Activated B cell treated with CpG ODN at 0.5 μM for 24 hours (primary cell): ENCODE data around the gene NOS1AP. TPM values are rescaled to one million over a fixed set of nuclear protein-coding genes. Genes with fewer than 3 reads are reported as not detected.

Source experiments
- ATAC-seq: fragments of 200-7000 bp; cut with Tn5 transposase; one replicate; pipeline ENCODE4 v1.10.0; 2021; ENCODE audit warnings: low read depth, mild to moderate bottlenecking, moderate library complexity
- CTCF ChIA-PET: fragments of 350-600 bp; sonication (Branson Sonifier 250); formaldehyde crosslinking; loops from one replicate; lab custom pipeline; 2021; ENCODE audit warnings: antibody characterized with exemption; lab: Charles Lee
- POLR2A ChIA-PET: fragments of 350-600 bp; sonication (Branson Sonifier 250); formaldehyde crosslinking; loops from one replicate; lab custom pipeline; 2021; ENCODE audit warnings: antibody characterized with exemption; lab: Charles Lee
- DNase-seq: peaks from one replicate; pipeline ENCODE4 v3.0.0; 2022
- H3K27ac Mint-ChIP-seq: one replicate; pipeline ENCODE4 v1.8.0; 2020; ENCODE audit warnings: mixed read lengths
- H3K27me3 Mint-ChIP-seq: one replicate; pipeline ENCODE4 v1.8.0; 2021; ENCODE audit warnings: mixed read lengths
- H3K36me3 Mint-ChIP-seq: one replicate; pipeline ENCODE4 v1.8.0; 2021; ENCODE audit warnings: low read depth, mixed read lengths
- H3K4me1 Mint-ChIP-seq: one replicate; pipeline ENCODE4 v1.8.0; 2021; ENCODE audit warnings: mixed read lengths
- H3K4me3 Mint-ChIP-seq: one replicate; pipeline ENCODE4 v1.8.0; 2020; ENCODE audit warnings: mild to moderate bottlenecking, mixed read lengths
- H3K9me3 Mint-ChIP-seq: one replicate; pipeline ENCODE4 v1.8.0; 2020; ENCODE audit warnings: mixed read lengths
- intact Hi-C: fragments of 100-400 bp; cut with micrococcal nuclease; formaldehyde crosslinking; loops from one replicate; pipeline ENCODE4 v1.15.1; 2024
- total RNA-seq: library from RNA; stranded (reverse); gene quantifications from 2 replicates; pipeline ENCODE4 v1.2.3, GENCODE V29; 2022
- TF ChIP-seq, protein P1 (sequence below): fragments of 200-600 bp; IDR thresholded peaks from one replicate; pipeline ENCODE4 v1.8.0; 2022; ENCODE audit warnings: antibody characterized with exemption, mild to moderate bottlenecking

The NOS1AP gene
- total RNA-seq, 1 donor from 2014 or later, result not detected

DNA sequence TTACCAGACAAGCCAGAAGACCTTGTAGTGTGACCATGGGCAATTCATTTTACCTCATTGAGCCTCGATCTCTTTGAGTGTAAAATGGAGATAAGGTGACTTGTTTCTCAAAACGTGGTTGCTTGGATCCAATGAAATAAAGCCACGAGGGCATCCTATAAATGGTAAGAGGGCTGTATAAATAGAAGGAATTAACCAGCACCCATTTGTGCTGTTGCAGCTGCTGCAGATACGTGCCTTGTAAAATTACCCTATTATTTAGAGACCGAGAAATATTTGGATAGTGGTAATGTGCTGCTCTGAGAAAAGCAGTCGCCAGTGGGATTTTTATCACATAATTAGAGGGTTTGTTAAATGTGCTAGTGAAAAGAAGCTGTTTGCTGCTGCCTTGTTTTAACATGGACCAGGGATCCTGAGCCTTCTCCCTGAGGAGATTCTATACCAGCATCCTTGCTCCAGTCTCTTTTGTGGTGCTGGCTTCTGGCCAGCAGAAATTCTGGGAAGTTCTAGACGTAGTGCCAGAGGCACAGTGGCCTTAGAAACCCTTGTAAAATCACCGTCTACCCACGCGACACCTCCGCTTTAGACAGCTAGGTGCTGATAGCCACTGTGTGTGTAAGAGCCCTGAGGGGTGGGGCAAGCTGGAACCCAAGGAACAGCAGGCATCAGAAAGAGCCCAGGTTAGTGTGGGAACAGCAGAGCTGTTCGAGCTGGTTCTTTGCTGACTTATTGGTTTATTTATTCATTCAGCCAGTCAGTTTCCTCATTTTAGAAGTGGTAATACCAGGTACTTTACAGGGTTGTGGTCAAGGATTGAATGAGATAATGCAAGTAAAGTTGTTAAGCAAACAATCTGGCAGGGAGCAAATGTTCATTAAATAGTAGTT lies 137.5 kb downstream of the NOS1AP start:
- intact Hi-C loops, result no loop called here
- ChIA-PET POLR2A (interaction anchor here (0.5 kb wide), 1 partner anchor 86 kb away, joined by 3 read pairs; no protein-coding TSS in a partner anchor), CTCF (no interaction called here)
- TF ChIP-seq, protein P1, sequence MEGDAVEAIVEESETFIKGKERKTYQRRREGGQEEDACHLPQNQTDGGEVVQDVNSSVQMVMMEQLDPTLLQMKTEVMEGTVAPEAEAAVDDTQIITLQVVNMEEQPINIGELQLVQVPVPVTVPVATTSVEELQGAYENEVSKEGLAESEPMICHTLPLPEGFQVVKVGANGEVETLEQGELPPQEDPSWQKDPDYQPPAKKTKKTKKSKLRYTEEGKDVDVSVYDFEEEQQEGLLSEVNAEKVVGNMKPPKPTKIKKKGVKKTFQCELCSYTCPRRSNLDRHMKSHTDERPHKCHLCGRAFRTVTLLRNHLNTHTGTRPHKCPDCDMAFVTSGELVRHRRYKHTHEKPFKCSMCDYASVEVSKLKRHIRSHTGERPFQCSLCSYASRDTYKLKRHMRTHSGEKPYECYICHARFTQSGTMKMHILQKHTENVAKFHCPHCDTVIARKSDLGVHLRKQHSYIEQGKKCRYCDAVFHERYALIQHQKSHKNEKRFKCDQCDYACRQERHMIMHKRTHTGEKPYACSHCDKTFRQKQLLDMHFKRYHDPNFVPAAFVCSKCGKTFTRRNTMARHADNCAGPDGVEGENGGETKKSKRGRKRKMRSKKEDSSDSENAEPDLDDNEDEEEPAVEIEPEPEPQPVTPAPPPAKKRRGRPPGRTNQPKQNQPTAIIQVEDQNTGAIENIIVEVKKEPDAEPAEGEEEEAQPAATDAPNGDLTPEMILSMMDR, result no peak
- no peaks in the 10 kb centered on the region for H3K9me3 Mint-ChIP-seq
- ATAC-seq (no peak), DNase-seq (no peak)
- H3K4me1 Mint-ChIP-seq, result no peaks in the 10 kb centered on the region
- H3K36me3 Mint-ChIP-seq, result no peaks in the 10 kb centered on the region
- H3K27ac Mint-ChIP-seq, result no peak overlapping the region
- H3K4me3 Mint-ChIP-seq, result no peak overlapping the region
- peaks cover 7% of the 10 kb centered on the region for H3K27me3 Mint-ChIP-seq

DNA sequence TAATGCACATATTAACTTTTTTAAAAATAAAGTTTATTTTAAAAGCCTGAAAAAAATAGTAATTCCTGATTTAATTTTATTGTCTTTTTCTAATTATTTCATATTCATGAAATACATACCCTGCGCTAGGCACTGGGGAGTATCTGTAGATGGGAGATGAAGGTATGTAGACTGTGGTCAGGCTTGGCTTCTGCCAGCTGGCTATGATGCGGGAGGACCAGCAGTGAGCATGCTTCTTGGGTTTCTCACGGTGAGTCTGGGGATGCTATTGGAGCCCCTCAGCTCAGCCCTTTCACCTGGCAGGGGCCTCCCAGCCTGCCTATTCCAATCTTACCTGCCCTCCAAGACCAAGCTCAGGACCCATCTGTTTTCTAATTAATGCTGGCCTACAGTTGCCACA lies 138.4 kb downstream of the NOS1AP start:
- H3K4me1 Mint-ChIP-seq, result no peaks in the 10 kb centered on the region
- H3K4me3 Mint-ChIP-seq, result no peak overlapping the region
- H3K9me3 Mint-ChIP-seq, result no peaks in the 10 kb centered on the region
- ATAC-seq (no peak), DNase-seq (no peak)
- no peaks in the 10 kb centered on the region for H3K36me3 Mint-ChIP-seq
- POLR2A ChIA-PET, result no interaction called here
- peaks cover 9% of the 10 kb centered on the region for H3K27me3 Mint-ChIP-seq
- intact Hi-C loops, result no loop called here
- no peak overlapping the region for H3K27ac Mint-ChIP-seq
- CTCF ChIA-PET, result no interaction called here
- TF ChIP-seq, protein P1, result no peak

DNA sequence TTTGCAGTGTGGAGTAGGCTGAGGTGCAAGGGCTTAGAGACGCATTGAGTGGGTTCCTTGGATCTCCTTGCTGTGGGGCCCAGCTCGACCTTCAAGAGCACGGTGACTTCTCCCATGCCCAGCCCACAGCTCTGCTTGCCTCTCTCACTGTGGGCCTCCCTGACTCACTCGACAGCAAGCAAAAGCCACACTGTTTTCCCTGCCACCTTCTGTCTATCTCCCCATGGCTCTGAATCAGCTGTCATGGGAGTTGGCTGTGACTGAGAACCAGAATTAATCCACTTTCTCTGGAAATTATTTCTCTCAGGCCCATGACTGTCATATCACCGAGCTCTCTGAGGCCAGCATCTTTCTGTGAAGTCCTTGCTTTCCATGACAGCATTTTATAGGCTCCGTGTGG lies 140.7 kb downstream of the NOS1AP start:
- H3K9me3 Mint-ChIP-seq, result no peaks in the 10 kb centered on the region
- peaks cover 6% of the 10 kb centered on the region for H3K27me3 Mint-ChIP-seq
- no peaks in the 10 kb centered on the region for H3K4me1 Mint-ChIP-seq
- H3K36me3 Mint-ChIP-seq, result no peaks in the 10 kb centered on the region
- no peak for DNase-seq
- TF ChIP-seq, protein P1, result no peak
- POLR2A ChIA-PET, result no interaction called here
- H3K27ac Mint-ChIP-seq, result no peak overlapping the region
- intact Hi-C loops, result no loop called here
- CTCF ChIA-PET, result no interaction called here
- no peak for ATAC-seq
- H3K4me3 Mint-ChIP-seq, result no peak overlapping the region

DNA sequence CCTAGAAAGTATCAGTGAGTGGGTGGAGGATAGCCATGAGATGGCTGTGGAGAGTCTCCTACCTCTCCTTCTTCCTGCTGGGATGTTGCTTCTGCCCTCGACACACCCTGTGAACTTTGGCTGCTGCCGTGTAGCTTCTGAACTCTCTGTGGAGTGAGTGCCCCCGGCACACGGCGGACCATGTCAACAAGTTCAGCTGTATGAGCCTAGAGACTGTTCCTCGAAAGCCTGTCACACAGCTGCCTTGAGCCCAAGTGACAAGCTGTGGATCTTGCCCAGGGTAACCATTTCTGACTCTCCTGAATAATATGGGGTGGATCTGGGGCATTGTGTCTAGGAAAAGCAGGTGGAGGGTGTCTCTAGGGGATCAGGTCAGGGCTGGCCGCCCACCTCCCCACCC lies 143.2 kb downstream of the NOS1AP start:
- POLR2A ChIA-PET, result no interaction called here
- Mint-ChIP-seq H3K27ac (no peak overlapping the region), H3K4me3 (no peak overlapping the region), H3K27me3 (peaks cover 10% of the 10 kb centered on the region), H3K4me1 (no peaks in the 10 kb centered on the region), H3K36me3 (no peaks in the 10 kb centered on the region), H3K9me3 (no peaks in the 10 kb centered on the region)
- ATAC-seq (no peak), DNase-seq (no peak)
- CTCF ChIA-PET, result no interaction called here
- intact Hi-C loops, result no loop called here
- TF ChIP-seq, protein P1, result no peak

DNA sequence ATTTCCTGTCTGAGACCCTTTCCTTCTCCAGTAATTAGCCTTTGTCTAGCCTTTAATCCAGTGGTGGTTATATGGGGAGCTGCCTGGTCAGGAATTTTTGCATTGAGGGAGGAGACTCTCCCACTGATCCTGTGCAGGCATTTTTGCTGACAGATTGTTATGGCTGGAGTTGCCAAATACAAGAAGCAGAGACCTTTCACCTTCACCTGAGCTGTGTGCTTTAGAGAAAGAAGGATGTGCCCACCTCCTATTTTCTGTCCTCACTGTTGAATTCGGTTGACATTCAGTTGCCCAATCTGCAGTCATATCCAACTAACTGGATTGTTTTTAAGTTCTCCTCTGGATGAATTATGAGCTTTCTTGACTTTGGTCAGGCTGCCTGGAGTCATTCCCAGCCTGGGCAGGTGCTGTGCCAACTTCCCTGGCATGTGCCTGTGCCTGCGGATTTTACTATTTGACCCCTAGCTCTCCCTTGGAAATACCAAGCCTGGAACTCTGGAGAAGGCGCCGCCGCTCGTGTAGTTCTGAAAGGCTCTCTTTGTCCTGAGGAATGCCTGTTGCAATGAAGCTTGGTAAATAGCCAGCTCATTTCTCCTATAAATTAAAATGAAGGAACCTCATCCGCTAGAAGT lies 143.9 kb downstream of the NOS1AP start:
- H3K27ac Mint-ChIP-seq, result no peak overlapping the region
- H3K9me3 Mint-ChIP-seq, result no peaks in the 10 kb centered on the region
- ATAC-seq, result no peak
- no peak overlapping the region for H3K4me3 Mint-ChIP-seq
- no peaks in the 10 kb centered on the region for H3K36me3 Mint-ChIP-seq
- DNase-seq, result no peak
- ChIA-PET CTCF (no interaction called here), POLR2A (no interaction called here)
- H3K27me3 Mint-ChIP-seq, result peaks cover 10% of the 10 kb centered on the region
- intact Hi-C loops, result no loop called here
- no peaks in the 10 kb centered on the region for H3K4me1 Mint-ChIP-seq
- TF ChIP-seq, protein P1, result no peak
